K562 (cell line): ENCODE results near the gene DCAF12. TPM values are rescaled to one million over a fixed set of nuclear protein-coding genes. Genes with fewer than 3 reads are reported as not detected.

ENCODE experiments used
- ATAC-seq: fragments of 200-7000 bp; cut with Tn5 transposase; 3 replicates; pipeline ENCODE4 v1.9.1; 2020; ENCODE audit warnings: moderate library complexity
- BruUV-seq: library from RNA; stranded (reverse); fragments of 400-500 nt; replicated peaks from 2 replicates; lab custom pipeline; 2021; lab: Mats Ljungman, UMichigan
- CTCF ChIA-PET: fragments of 300-600 bp; formaldehyde crosslinking; extraction: SDS; loops from one replicate; lab custom pipeline; 2021; ENCODE audit warnings: low intra/inter-chr PET ratio; lab: Yijun Ruan, JAX
- POLR2A ChIA-PET: fragments of 300-600, 350-650 bp; sonication (Branson Sonifier 250); formaldehyde crosslinking; extraction: SDS; loops from one replicate; lab custom pipeline; 2021; ENCODE audit warnings: antibody characterized with exemption, inconsistent platforms; lab: Yijun Ruan, JAX
- DNase-seq, 4 experiments: peaks; one replicate each; pipeline versions ENCODE4 v3.0.0 to v3.0.0-alpha.2; 2011 to 2018; ENCODE audit warnings: low spot score in 3 of 4, mixed read lengths in 3 of 4; ENCODE audit errors: extremely low read depth in 1 of 4
- FAIRE-seq: peaks from 2 replicates; lab custom pipeline; 2011; peaks lifted over from hg19 to GRCh38; lab: Jason Lieb, UNC
- H2AFZ ChIP-seq: 2 replicates; pipeline ENCODE4 v1.6.0; 2011; ENCODE audit warnings: low read depth, low read length, control low read depth, inconsistent platforms
- H3K27ac ChIP-seq: fragments of 200-600 bp; 3 replicates; pipeline ENCODE4 v1.8.0; 2011; ENCODE audit warnings: low read depth, mild to moderate bottlenecking, control low read depth, inconsistent platforms, low read length, moderate library complexity, mixed read lengths; ENCODE audit errors: extremely low read depth
- H3K27me3 ChIP-seq, 2 experiments: fragments of 300-600 bp in 1 of 2; 2 replicates in 1 of 2; 3 replicates in 1 of 2; pipeline versions ENCODE4 v1.6.0 to v1.8.0; 2011; ENCODE audit warnings: inconsistent platforms in 2 of 2, low read length in 2 of 2, mild to moderate bottlenecking in 1 of 2, mixed read lengths in 1 of 2, moderate library complexity in 1 of 2; ENCODE audit not compliant: control insufficient read depth in 2 of 2, insufficient read depth in 2 of 2
- H3K36me3 ChIP-seq: fragments of 300-600 bp; 3 replicates; pipeline ENCODE4 v1.8.0; 2011; ENCODE audit warnings: mild to moderate bottlenecking, low read length, inconsistent platforms; ENCODE audit not compliant: control insufficient read depth, insufficient read depth
- H3K4me1 ChIP-seq, 2 experiments: fragments of 200-600 bp in 1 of 2; replicated peaks in 1 of 2; 2 replicates in 1 of 2; 3 replicates in 1 of 2; pipeline versions ENCODE4 v1.5.1 to v1.8.0; 2011; ENCODE audit warnings: inconsistent platforms in 2 of 2, low read length in 2 of 2, mild to moderate bottlenecking in 1 of 2, mixed read lengths in 1 of 2, moderate library complexity in 1 of 2; ENCODE audit not compliant: control insufficient read depth in 2 of 2, insufficient read depth in 2 of 2
- H3K4me2 ChIP-seq: 2 replicates; pipeline ENCODE4 v1.6.1; 2011; ENCODE audit warnings: low read length, control low read depth, inconsistent platforms, mixed read lengths; ENCODE audit not compliant: insufficient read depth
- H3K4me3 ChIP-seq: fragments of 200-600 bp; sonication (generic), shearing (Covaris generic); 2 replicates; pipeline ENCODE4 v1.5.1; 2016; ENCODE audit warnings: control low read depth, inconsistent platforms
- H3K79me2 ChIP-seq: fragments of 200-600 bp; 3 replicates; pipeline ENCODE4 v1.8.0; 2011; ENCODE audit warnings: low read length, inconsistent platforms; ENCODE audit not compliant: control insufficient read depth, insufficient read depth
- H3K9ac ChIP-seq, 2 experiments: 2 replicates each; pipeline versions ENCODE4 v1.6.0 to v1.6.1; 2011; ENCODE audit warnings: low read depth in 2 of 2, low read length in 2 of 2, control low read depth in 1 of 2, inconsistent platforms in 1 of 2, mild to moderate bottlenecking in 1 of 2, mixed read lengths in 1 of 2; ENCODE audit not compliant: insufficient read depth in 1 of 2
- H3K9me1 ChIP-seq: one replicate; pipeline ENCODE4 v1.6.0; 2011; ENCODE audit warnings: inconsistent platforms, mild to moderate bottlenecking, low read length, moderate library complexity; ENCODE audit not compliant: control insufficient read depth, insufficient read depth
- H3K9me3 ChIP-seq: replicated peaks from 2 replicates; pipeline ENCODE4 v1.5.1; 2011; ENCODE audit warnings: low read depth, low read length, inconsistent platforms; ENCODE audit not compliant: control insufficient read depth, insufficient read depth
- H4K20me1 ChIP-seq: replicated peaks from 2 replicates; pipeline ENCODE4 v1.6.1; 2011; ENCODE audit warnings: low read length, inconsistent platforms, mixed read lengths; ENCODE audit not compliant: control insufficient read depth, insufficient read depth
- E2F4 ChIP-seq: sonication (generic); formaldehyde crosslinking; IDR thresholded peaks from 2 replicates; pipeline ENCODE4 v1.8.0; 2022; ENCODE audit warnings: mild to moderate bottlenecking, low read depth, missing genetic modification reagents
- MAFF ChIP-seq: IDR thresholded peaks from 2 replicates; pipeline ENCODE4 v1.6.1; 2012; ENCODE audit warnings: low read length, improper control_type of control experiment
- MTA2 ChIP-seq: fragments of 450-650 bp; IDR thresholded peaks from 2 replicates; pipeline ENCODE4 v1.6.1; 2016; ENCODE audit warnings: low read depth
- NCOR1 ChIP-seq: fragments of 450-650 bp; IDR thresholded peaks from 2 replicates; pipeline ENCODE4 v1.6.1; 2016; ENCODE audit warnings: mild to moderate bottlenecking, moderate library complexity
- NUFIP1 ChIP-seq: fragments of 450-650 bp; IDR thresholded peaks from 2 replicates; pipeline ENCODE4 v1.6.1; 2018; ENCODE audit not compliant: partially characterized antibody
- RCOR1 ChIP-seq, 2 experiments: IDR thresholded peaks; 2 replicates each; pipeline ENCODE4 v1.6.1; 2012; ENCODE audit warnings: low read depth in 2 of 2, low read length in 2 of 2, borderline replicate concordance in 1 of 2, improper control_type of control experiment in 1 of 2
- RFX1 ChIP-seq: fragments of 450-650 bp; IDR thresholded peaks from 2 replicates; pipeline ENCODE4 v1.6.1; 2016; ENCODE audit warnings: mild to moderate bottlenecking, moderate library complexity
- ZNF384 ChIP-seq: IDR thresholded peaks from 2 replicates; pipeline ENCODE4 v1.6.1; 2012; ENCODE audit warnings: low read depth, low read length, improper control_type of control experiment
- ZNF584 ChIP-seq: fragments of 200-800 bp; sonication (Bioruptor generic); IDR thresholded peaks from 2 replicates; pipeline ENCODE4 v1.6.1; 2016; ENCODE audit warnings: low read depth, mild to moderate bottlenecking, missing genetic modification characterization, missing compliant biosample characterization
- ZNF644 ChIP-seq: fragments of 200-800 bp; sonication (Bioruptor generic); IDR thresholded peaks from 2 replicates; pipeline ENCODE4 v1.6.1; 2016; ENCODE audit warnings: low read depth, missing genetic modification characterization, missing compliant biosample characterization
- in situ Hi-C: fragments of 300-500 bp; cut with MboI; formaldehyde crosslinking; loops from 4 replicates; pipeline ENCODE4 v1.15.0; 2018; ENCODE audit warnings: inconsistent platforms, mixed read lengths
- intact Hi-C: fragments of 100-400 bp; cut with micrococcal nuclease; formaldehyde crosslinking; loops from 2 replicates; pipeline ENCODE4 v1.14.2; 2022
- polyA plus RNA-seq, 8 experiments: library from polyadenylated mRNA; depleted of rRNA in 4 of 8; stranded (reverse) in 5 of 8; unstranded in 3 of 8; fragments of >200 nt; fragmentation: Nextera tagmentation in 2 of 8; fragmentation: Illumina TruSeq in 1 of 8; extraction: Ambion mirVana in 2 of 8; extraction: Trizol in 1 of 8; gene quantifications; 2 replicates each; pipeline versions ENCODE4 v1.2.1 to v1.2.3, GENCODE V29; 2011 to 2014; ENCODE audit warnings: inconsistent platforms in 1 of 8, missing spikeins in 1 of 8
- total RNA-seq, 7 experiments: library from RNA; depleted of rRNA in 6 of 7; stranded (reverse); fragments of >200 nt in 6 of 7; fragmentation: Illumina TruSeq in 2 of 7; extraction: Trizol in 2 of 7; gene quantifications; 2 replicates each; pipeline versions ENCODE4 v1.2.1 to v1.2.3, GENCODE V29; 2011 to 2021; ENCODE audit warnings: low replicate concordance in 1 of 7
- TF ChIP-seq, protein P1 (sequence below): sonication (generic); formaldehyde crosslinking; IDR thresholded peaks from 2 replicates; pipeline ENCODE4 v1.9.0; 2022; ENCODE audit warnings: mild to moderate bottlenecking, missing genetic modification reagents
- TF ChIP-seq, protein P2 (sequence below): fragments of 450-650 bp; conservative IDR thresholded peaks from 2 replicates; pipeline ENCODE4 v1.6.1; 2016; ENCODE audit warnings: missing genetic modification characterization, low read depth, mild to moderate bottlenecking, missing compliant biosample characterization, moderate library complexity

The DCAF12 gene
- total and polyA plus RNA-seq, 9 of the 15 experiments (the other 6 are each of a cell fraction or from before 2014, with no cell fraction given), result 10.9 to 59.6 (median 30.8) TPM

- H2AFZ ChIP-seq, result no peak overlapping the region
- H3K36me3 ChIP-seq, result peaks cover 54% of the 10 kb centered on the region; the same call in 2 of the 3 replicates
- no TSS peak for BruUV-seq
- in situ Hi-C loops, result loop anchor here (5.0 kb wide), 1 partner anchor 75 kb away; no protein-coding TSS in a partner anchor
- no peaks in the 10 kb centered on the region for H3K27me3 ChIP-seq
- no peaks in the 10 kb centered on the region for H3K79me2 ChIP-seq
- no peak overlapping the region for H3K27ac ChIP-seq
- no peaks in the 10 kb centered on the region for H3K4me1 ChIP-seq
- no peaks in the 10 kb centered on the region for H3K9me3 ChIP-seq
- ATAC-seq (no peak), DNase-seq (peak in 1 of 4 experiments; percentile 6)
- POLR2A ChIA-PET, result interaction anchor here (1.2 kb wide), 1 partner anchor 9 kb away, joined by 4 read pairs; no protein-coding TSS in a partner anchor
- CTCF ChIA-PET, result no interaction called here
- H3K4me2 ChIP-seq, result no peak overlapping the region
- TF ChIP-seq, protein P1, sequence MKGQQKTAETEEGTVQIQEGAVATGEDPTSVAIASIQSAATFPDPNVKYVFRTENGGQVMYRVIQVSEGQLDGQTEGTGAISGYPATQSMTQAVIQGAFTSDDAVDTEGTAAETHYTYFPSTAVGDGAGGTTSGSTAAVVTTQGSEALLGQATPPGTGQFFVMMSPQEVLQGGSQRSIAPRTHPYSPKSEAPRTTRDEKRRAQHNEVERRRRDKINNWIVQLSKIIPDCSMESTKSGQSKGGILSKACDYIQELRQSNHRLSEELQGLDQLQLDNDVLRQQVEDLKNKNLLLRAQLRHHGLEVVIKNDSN (CRISPR knock-in tag), result no peak
- TF ChIP-seq RCOR1 (IDR thresholded peaks at IDR 0.05; ENCODE audit: borderline replicate concordance in 1 of 2, low read depth in 2 of 2, low read length in 2 of 2) (no peak), ZNF644 (tag) (no peak), ZNF384 (no peak), NCOR1 (no peak), MAFF (no peak), E2F4 (CRISPR knock-in tag) (no peak), MTA2 (no peak), RFX1 (no peak), NUFIP1 (no peak), ZNF584 (no peak)
- TF ChIP-seq, protein P2, sequence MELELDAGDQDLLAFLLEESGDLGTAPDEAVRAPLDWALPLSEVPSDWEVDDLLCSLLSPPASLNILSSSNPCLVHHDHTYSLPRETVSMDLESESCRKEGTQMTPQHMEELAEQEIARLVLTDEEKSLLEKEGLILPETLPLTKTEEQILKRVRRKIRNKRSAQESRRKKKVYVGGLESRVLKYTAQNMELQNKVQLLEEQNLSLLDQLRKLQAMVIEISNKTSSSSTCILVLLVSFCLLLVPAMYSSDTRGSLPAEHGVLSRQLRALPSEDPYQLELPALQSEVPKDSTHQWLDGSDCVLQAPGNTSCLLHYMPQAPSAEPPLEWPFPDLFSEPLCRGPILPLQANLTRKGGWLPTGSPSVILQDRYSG, result no peak
- TF ChIP-seq, all 486 proteins: peak for 0
- Histone ChIP-seq H3K4me3 (no peak overlapping the region), H3K9ac (no peak overlapping the region), H4K20me1 (0 out of 2 replicates have a peak, but pooled peaks cover 3% of the 10 kb centered on the region), H3K9me1 (peaks cover 3% of the 10 kb centered on the region)
- intact Hi-C loops, result loop anchor here (10.0 kb wide), 1 partner anchor 168 kb away; no protein-coding TSS in a partner anchor
- no peak for FAIRE-seq
Measured at GRCh38 chr9:34086864-34087263, 39.6 kb downstream of the DCAF12 start.
